Chondrocyte (in vitro differentiated cells): Measurements from ENCODE around the gene SLC40A1. TPM values are rescaled to one million over a fixed set of nuclear protein-coding genes. Genes with fewer than 3 reads are reported as not detected.

ENCODE experiments used
- DNase-seq: peaks from one replicate; pipeline ENCODE4 v3.0.0; 2021; ENCODE audit warnings: mixed read lengths, low spot score
- H3K27ac Mint-ChIP-seq: one replicate; pipeline ENCODE4 v1.8.0; 2021; ENCODE audit warnings: mild to moderate bottlenecking, moderate library complexity, mixed read lengths; ENCODE audit not compliant: unreplicated experiment
- H3K27me3 Mint-ChIP-seq: 2 replicates; pipeline ENCODE4 v1.8.0; 2021; ENCODE audit warnings: low read depth, mixed read lengths
- H3K36me3 Mint-ChIP-seq: 2 replicates; pipeline ENCODE4 v1.8.0; 2021; ENCODE audit warnings: low read depth, mixed read lengths
- H3K4me1 Mint-ChIP-seq: 2 replicates; pipeline ENCODE4 v1.8.0; 2021; ENCODE audit warnings: low read depth, mild to moderate bottlenecking, mixed read lengths
- H3K4me3 Mint-ChIP-seq: one replicate; pipeline ENCODE4 v1.8.0; 2021; ENCODE audit warnings: mild to moderate bottlenecking, moderate library complexity, mixed read lengths; ENCODE audit not compliant: unreplicated experiment
- H3K9me3 Mint-ChIP-seq: 2 replicates; pipeline ENCODE4 v1.8.0; 2021; ENCODE audit warnings: low read depth, mixed read lengths
- CTCF ChIP-seq: fragments of 200-600 bp; sonication (generic); IDR thresholded peaks from 2 replicates; pipeline ENCODE4 v1.5.0; 2021; ENCODE audit warnings: antibody characterized with exemption, mild to moderate bottlenecking, moderate library complexity
- total RNA-seq: library from RNA; stranded (reverse); gene quantifications from 3 replicates; pipeline ENCODE4 v1.2.1, GENCODE V29; 2021

SLC40A1 gene
- total RNA-seq, 1 donor from 2014 or later, result 20.3 TPM

- peaks cover 35% of the 10 kb centered on the region for H3K36me3 Mint-ChIP-seq
- peaks cover 48% of the 10 kb centered on the region for H3K4me1 Mint-ChIP-seq
- H3K4me3 Mint-ChIP-seq, result no peak overlapping the region
- no peaks in the 10 kb centered on the region for H3K27me3 Mint-ChIP-seq
- no peak for TF ChIP-seq CTCF
- peak overlapping the region; percentile 79 for H3K27ac Mint-ChIP-seq
- no peak for DNase-seq
- H3K9me3 Mint-ChIP-seq, result peaks cover 9% of the 10 kb centered on the region
Measured at GRCh38 chr2:189566046-189566445, 14.5 kb downstream of the SLC40A1 start.

- H3K4me1 Mint-ChIP-seq, result peaks cover 41% of the 10 kb centered on the region
- no peak overlapping the region for H3K4me3 Mint-ChIP-seq
- no peak for DNase-seq
- peaks cover 7% of the 10 kb centered on the region for H3K9me3 Mint-ChIP-seq
- peaks cover 26% of the 10 kb centered on the region for H3K36me3 Mint-ChIP-seq
- no peaks in the 10 kb centered on the region for H3K27me3 Mint-ChIP-seq
- TF ChIP-seq CTCF, result no peak
- H3K27ac Mint-ChIP-seq, result no peak overlapping the region
Measured at GRCh38 chr2:189561371-189562038, 19.1 kb downstream of the SLC40A1 start.

GRCh38 chr2:189560273-189560586, 20.4 kb downstream of the SLC40A1 start:
- Mint-ChIP-seq H3K27me3 (no peaks in the 10 kb centered on the region), H3K9me3 (peaks cover 3% of the 10 kb centered on the region), H3K27ac (no peak overlapping the region), H3K4me1 (peaks cover 35% of the 10 kb centered on the region), H3K4me3 (no peak overlapping the region), H3K36me3 (peaks cover 19% of the 10 kb centered on the region)
- no peak for TF ChIP-seq CTCF
- no peak for DNase-seq

- Mint-ChIP-seq H3K27ac (peak overlapping the region; percentile 1), H3K4me3 (no peak overlapping the region), H3K36me3 (peaks cover 14% of the 10 kb centered on the region), H3K9me3 (no peaks in the 10 kb centered on the region), H3K27me3 (no peaks in the 10 kb centered on the region), H3K4me1 (peaks cover 33% of the 10 kb centered on the region)
- no peak for TF ChIP-seq CTCF
- DNase-seq, result no peak
Measured at GRCh38 chr2:189559579-189560272, 20.9 kb downstream of the SLC40A1 start.

- H3K4me3 Mint-ChIP-seq, result no peak overlapping the region
- no peaks in the 10 kb centered on the region for H3K9me3 Mint-ChIP-seq
- no peak for TF ChIP-seq CTCF
- H3K27ac Mint-ChIP-seq, result no peak overlapping the region
- peaks cover 33% of the 10 kb centered on the region for H3K4me1 Mint-ChIP-seq
- no peaks in the 10 kb centered on the region for H3K27me3 Mint-ChIP-seq
- peaks cover 7% of the 10 kb centered on the region for H3K36me3 Mint-ChIP-seq
- no peak for DNase-seq
Measured at GRCh38 chr2:189558516-189559272, 21.9 kb downstream of the SLC40A1 start.
